HG02588 (cell line): ENCODE data around the gene IFT20.

Source experiments
- ATAC-seq: cut with Tn5 transposase; IDR thresholded peaks from one replicate; pipeline ENCODE4 v1.9.1; 2021; ENCODE audit warnings: mild to moderate bottlenecking, moderate library complexity; ENCODE audit not compliant: unreplicated experiment

IFT20 gene, protein sequence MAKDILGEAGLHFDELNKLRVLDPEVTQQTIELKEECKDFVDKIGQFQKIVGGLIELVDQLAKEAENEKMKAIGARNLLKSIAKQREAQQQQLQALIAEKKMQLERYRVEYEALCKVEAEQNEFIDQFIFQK

DNA sequence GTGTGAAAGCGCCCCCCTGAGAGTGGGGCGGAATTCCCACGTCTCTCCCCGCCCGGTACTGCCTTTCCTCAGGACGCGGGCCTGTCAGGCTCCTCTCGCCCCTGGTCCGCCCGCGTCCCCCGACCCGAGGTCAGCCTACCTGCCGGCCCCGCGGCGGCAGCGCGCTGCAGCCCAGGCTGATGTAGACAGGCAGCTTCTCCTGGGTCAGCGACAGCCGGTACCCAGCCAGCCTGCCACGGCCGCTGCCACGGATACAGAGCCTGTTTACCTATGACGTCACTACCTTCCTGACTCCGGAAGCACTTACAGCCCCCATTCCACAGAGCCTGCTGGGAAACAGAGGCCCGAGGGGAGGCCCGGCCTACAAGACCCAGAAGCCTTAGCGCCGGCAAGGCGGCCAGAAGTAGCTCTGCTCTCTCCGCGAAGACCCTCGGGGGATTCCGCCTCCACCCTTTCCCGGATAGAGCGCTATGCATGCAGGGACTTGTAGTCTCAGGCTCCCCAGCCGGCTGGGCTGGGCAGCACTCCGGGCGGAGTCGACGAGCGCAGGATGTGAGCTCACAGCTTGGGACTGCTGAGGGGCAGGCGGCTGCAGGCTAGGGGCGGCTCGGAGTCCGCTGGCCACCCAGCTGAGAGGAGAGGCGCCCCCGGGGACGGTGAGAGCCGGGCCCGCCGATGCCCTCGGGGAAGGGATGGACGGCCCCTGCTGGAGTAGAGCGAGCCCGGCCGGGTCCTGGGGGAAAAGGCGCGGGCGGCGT is at the start of gene IFT20, which contains the start of gene TNFAIP1:
IFT20 (minus strand) TSS at position 272 of the 758 bp plus-strand sequence. CDS start 3,487 bp downstream, outside the sequence.
TNFAIP1 (plus strand) TSS at position 561 of the 758 bp plus-strand sequence. CDS start 3,761 bp downstream, outside the sequence.
- ATAC-seq, result peak; percentile 94

DNA sequence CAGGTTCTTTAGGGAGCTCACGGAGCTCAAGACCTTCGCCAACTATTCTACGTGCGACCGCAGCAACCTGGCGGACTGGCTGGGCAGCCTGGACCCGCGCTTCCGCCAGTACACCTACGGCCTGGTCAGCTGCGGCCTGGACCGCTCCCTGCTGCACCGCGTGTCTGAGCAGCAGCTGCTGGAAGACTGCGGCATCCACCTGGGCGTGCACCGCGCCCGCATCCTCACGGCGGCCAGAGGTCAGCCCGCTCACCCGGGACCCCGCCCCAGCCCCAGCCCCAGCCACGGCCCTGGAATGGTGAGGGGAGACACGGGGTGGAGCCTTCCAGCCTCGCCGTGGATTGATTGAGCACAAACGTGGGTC is 49.7 kb upstream of the IFT20 start:
- ATAC-seq, result peak; percentile 12

DNA sequence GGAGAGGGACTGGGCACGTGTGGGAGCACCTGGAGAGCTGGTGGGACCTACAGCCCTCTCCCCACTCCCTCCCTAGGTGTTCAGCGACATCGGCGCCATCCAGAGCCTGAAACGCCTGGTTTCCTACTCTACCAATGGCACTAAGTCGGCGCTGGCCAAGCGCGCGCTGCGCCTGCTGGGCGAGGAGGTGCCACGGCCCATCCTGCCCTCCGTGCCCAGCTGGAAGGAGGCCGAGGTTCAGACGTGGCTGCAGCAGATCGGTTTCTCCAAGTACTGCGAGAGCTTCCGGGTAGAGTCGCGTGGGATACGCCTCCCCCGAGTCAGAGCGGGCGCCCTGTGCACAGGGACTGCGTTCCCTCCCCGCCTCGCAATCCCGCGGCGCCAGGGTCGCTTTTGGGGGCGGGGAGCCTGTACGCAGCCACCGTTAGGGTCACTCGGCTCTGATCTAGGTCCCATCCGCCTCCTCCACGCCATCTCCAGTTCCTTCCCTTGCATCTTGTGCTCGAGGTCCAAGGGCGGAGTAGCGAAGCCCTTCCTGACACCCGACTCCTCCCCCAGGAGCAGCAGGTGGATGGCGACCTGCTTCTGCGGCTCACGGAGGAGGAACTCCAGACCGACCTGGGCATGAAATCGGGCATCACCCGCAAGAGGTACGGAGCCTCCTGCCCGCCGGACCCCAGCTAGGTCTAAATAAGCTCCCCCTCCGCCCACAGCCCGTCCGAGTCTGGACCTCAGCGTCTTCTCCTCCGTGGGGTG is 49.2 kb upstream of the IFT20 start:
- ATAC-seq, result peak; percentile 59

DNA sequence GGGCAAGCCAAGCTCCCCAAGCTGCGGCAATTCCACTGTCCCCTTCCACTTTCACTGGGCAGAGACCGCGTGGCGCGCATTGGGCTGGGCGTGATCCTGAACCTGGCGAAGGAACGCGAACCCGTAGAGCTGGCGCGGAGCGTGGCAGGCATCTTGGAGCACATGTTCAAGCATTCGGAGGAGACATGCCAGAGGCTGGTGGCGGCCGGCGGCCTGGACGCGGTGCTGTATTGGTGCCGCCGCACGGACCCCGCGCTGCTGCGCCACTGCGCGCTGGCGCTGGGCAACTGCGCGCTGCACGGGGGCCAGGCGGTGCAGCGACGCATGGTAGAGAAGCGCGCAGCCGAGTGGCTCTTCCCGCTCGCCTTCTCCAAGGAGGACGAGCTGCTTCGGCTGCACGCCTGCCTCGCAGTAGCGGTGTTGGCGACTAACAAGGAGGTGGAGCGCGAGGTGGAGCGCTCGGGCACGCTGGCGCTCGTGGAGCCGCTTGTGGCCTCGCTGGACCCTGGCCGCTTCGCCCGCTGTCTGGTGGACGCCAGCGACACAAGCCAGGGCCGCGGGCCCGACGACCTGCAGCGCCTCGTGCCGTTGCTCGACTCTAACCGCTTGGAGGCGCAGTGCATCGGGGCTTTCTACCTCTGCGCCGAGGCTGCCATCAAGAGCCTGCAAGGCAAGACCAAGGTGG is 46.0 kb upstream of the IFT20 start:
- ATAC-seq, result no peak

DNA sequence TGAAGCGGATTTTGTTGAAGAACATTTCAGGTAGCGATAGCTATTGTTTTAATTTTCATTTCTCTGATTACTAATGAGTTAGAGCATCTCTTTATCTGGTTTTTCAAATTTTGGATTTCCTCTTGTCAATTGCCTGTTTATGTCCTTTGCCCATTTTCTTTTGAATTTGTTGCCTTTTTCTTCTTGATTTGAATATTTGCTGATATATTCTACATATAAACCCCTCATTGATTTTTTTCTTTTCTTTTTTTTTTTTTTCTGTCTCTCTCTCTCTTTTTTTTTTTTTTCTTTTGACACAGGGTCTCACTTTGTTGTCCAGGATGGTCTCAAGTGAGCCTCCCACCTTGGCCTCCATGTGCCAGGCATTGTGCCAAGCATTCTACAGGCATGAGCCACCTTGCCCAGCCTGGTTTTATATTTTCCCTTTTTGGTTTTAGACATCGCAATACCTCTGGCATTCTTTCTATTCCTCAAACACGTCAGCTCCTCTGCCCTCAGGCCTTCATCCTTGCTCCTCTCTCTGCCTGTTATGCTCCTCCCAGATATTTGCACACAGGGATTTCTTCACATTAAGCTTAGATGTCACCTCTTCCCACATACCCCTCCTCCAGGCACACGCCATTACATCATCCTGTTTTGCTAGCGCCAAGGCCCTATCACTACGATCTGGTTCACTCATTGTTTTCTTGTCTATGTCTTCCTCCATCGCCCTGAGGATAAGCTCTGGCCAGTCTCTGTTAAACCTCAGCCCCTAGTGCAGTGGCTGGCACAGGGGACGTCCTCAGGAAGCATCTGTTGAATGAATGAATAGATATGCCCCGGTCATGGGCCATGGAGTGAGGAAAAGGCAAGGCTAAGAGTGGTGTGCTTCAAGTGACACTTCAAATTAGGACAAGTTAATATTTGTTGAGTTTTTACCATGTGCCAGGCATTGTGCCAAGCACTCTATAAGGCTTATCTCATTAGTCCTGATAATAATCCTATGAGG is 44.8 kb upstream of the IFT20 start:
- ATAC-seq, result no peak

DNA sequence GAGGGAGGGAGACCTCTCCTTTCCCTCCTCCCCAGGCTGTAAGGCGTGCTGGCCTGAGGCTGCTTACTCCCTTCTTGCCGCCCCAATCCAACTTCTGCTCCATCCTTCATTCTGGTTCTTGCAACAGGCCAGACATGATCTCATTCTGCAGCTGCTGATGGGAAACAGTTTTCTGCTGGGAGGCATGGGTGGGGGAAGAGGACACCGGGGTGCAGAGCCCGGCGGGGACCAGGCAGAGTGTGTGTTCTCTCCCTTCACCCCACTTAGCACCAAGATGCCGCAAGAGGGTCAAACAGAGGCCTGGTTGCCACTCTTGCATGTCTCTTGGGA is 37.6 kb upstream of the IFT20 start:
- no peak for ATAC-seq

DNA sequence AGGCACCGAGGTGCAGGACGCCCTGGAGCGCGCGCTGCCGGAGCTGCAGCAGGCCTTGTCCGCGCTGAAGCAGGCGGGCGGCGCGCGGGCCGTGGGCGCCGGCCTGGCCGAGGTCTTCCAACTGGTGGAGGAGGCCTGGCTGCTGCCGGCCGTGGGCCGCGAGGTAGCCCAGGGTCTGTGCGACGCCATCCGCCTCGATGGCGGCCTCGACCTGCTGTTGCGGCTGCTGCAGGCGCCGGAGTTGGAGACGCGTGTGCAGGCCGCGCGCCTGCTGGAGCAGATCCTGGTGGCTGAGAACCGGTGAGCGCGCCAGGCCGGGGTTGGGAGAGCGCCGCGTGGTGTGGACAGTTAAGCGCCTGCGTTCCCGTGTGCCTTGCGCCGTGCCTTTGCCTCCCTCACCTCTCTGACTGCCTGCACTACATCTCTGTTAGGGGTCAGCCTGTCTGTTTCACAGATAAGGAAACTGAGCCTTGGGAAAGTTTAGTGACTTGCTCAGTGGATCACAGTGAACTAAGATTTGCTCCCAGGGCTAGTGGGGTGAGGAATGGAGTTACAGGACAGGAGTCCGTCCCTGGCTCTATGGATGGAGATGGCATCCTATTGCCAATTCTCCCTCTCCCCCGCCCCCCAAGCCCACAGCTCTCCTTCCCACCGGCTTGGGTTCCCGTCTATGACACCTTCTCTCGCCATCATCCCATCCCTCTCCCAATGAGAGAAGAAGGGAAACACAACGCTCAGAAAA is 37.1 kb upstream of the IFT20 start:
- peak; percentile 20 for ATAC-seq

DNA sequence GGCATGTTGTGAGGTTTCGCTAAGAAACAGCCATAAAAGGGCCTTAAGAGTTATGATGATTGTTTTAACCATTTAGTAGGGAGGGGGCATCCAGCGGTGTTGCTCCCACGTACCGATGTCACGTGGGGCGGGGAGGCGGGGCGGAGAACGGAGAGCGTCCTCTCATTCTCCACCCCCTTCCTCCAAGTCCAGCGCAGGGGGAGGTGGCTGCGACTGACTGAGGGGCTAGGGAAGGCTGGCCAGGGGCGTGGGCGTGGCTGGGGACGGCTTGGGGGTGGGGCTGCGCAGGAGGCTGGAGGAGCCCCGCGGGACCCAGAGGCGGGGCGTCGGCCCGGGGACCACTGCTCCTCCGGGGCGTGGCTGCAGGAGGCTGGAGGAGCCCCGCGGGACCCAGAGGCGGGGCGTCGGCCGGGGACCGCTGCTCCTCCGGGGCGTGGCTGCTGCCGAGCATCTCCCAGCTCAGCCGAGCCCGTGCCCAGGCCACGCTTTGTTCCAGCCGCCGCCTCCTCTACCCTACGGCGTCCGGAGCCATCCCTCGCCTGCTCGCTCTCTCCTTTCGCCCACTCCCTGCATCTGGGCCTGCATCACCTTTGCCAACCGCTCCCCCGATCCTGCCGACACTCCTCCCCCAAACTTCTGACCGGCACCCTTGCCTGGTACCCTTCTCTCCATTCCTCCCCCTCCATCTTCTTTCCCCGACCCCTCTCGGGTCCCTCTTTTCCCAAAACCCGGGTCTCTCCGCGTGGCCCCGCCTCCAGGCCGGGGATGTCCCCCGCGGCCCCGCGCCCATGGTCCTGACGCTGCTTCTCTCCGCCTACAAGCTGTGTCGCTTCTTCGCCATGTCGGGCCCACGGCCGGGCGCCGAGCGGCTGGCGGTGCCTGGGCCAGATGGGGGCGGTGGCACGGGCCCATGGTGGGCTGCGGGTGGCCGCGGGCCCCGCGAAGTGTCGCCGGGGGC is 36.3 kb upstream of the IFT20 start, which contains the start of gene SARM1:
SARM1 (plus strand) TSS at position 450 of the 958 bp plus-strand sequence; CDS start at position 789, 339 bp downstream.
- ATAC-seq, result peak; percentile 59

DNA sequence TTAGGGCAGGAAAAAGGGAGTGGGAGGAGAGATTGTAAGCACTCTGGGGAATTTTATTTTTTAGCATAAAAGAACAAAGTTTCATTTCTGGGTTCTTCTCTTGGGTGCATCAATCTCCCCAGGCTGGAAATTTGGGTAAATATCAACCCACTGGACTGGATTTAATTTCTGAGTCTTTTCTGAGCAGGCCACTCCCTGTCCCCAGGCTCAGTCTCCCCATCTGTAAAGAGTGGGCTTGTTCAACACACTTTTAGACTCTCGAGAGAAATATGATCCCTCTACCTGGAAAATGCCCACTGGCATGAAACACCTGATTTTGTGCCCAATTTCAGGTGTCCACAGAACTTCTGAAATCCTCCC is 35.5 kb upstream of the IFT20 start:
- no peak for ATAC-seq

DNA sequence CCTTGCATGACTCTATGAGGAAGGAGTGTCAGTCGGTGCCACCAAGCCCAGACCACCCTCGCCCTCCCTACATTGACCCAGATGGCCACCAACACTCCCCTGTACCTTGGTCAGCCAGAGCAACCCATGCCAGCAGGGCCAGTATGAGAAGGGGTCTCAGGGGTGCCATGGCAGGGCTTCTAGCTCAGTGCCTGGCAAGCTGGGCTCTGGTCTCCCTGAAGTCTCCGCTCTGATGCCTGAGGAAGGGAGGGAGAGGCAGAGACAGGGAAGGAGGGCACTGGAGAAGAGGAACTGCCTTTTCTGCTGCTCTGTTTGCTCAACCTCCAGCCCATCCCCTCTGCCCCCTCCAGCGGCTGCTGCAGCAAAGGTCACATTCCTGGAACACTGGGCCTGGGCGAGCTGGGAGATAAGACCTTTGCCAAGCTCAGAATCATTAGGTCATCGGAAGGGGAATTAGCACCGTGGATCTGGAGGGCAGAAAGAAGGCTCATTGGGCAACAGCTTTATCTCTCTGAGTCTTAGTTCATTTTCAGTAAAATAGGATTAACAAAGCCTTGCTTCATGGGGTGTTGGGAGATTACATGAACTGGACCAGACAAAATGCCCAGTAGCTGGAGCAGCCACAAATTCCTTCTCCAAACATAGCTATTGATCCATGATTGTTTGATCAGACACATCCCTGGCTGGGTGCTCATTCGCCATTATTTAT is 34.9 kb upstream of the IFT20 start, which contains the start of gene VTN:
VTN (minus strand) TSS at position 273 of the 709 bp plus-strand sequence; CDS start at position 169, 104 bp downstream.
- no peak for ATAC-seq

DNA sequence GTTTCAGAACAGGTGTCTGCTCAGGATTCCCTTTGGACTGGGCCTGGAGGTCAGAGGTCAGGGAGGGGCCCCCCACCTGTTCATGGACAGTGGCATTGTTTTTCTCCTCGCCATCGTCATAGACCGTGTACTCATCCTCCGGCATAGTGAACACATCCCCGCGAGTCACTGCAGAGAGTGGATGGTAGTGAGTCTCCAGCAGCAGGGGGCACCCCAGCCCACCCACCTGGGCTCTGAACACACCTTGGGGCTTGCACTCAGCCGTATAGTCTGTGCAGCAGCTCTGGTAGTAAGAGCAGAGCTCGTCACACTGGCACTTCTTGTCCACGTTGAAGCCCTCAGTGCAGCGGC is 34.4 kb upstream of the IFT20 start:
- ATAC-seq, result no peak

DNA sequence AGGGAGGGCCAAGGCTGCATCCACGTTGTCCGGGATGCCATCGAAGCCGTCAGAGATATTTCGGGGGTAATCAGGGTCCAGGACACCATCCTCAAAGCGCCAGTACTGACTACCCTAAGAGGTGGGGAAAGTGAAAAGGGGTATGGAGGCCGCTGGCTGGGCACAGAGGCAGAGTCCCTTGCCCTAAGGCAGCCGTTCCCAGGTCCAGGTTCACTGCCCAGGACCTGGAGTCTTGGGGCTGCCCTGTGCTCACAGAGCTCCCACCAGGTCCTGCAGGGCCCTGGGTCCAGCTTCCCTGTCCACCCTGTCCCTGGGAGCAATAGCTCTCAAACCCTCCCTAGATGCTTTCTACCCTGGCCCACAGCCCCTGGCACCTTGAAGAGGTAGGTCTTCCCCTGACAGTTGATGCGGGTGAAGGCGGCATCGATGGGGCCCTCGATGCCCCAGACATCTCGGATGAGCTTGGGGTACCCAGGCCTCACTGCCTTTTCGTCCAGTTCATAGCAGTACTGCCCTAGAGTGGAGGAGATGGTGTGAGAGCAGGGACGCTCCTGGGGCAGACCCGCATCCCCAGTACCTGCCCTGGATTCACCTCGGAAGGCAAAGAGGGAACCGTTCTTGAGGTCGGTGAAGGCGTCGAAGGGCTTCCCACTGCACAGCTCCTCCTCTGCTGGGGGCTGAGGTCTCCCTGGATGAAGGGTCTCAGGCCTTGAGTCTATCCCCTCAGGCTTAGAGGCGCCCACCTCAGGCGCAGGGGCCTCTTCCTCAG is 33.8 kb upstream of the IFT20 start:
- ATAC-seq, result no peak

DNA sequence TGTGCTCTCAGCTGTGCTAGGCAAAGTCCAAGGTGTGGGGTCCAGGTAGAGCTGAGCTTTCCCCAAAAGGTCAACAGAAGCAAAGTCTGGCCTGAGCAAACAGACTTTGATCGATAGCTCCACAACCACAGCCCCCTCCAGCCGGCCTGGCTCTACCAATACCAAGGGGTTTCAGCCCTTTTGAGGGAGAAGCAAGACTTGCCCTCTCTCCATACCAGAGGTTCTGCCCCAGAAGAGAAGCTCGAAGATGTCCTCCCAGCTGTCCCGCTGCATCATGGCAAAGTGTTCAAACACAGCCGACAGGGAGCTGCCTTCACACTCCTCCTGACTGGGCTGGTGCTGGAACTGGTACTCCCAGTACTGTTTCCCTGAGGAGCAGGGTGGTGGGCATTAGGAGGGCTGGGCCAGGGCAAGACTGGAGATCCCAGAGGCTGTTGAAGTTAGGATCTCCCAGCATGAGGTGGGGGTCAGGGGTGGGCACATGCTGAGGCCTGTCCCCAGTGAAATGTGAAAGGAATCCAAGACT is 33.1 kb upstream of the IFT20 start:
- no peak for ATAC-seq

DNA sequence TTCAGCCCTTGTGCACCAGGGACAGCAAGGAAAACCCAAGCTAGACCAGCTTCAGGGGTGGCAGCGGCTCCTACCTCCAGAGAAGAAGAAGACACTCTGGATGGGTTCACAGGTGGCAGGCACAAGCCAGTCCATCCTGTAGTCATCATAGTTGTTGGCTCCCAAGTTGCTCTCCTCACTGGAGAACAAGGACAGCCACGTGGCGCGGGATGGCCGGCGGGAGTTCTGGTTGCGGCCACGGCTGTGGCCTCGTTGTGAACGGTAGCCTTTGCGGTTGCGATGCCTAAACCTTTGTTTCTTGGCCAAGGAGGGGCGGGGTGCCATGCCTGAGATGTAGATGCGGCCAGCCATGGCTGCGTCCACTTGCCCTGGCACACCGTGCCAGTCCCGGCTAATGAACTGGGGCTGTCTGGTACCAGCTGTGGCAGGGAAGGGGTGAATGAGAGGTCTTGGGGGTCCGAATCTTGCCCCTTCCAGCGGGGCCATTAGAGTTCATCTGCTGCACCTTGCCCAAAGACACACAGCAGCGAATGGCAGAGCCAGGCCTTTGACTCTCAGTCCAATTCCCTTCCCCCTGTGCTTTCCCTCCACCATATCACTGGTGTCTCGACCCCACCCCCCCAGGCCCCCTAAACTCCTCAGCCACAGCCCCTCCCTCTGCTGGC is 32.5 kb upstream of the IFT20 start:
- no peak for ATAC-seq

DNA sequence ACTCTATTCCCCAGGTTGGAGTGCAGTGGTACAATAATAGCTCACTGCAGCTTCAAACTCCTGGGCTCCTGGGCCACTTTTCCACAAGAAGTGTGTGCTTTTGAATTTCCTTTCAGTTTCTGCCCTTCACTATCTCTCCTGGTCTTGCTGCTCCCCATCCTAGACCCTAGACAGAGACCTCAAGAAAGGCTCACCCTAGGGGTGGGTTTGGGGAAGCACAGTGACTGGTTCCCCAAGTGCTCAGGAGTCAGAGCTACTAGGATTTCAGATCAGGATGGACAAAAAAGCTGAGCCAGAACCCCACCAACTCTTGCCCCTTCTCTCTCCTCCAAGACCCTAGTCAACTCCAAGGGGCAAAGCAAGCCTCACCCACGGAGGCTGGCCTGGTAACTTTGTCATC is 31.3 kb upstream of the IFT20 start:
- ATAC-seq, result no peak

DNA sequence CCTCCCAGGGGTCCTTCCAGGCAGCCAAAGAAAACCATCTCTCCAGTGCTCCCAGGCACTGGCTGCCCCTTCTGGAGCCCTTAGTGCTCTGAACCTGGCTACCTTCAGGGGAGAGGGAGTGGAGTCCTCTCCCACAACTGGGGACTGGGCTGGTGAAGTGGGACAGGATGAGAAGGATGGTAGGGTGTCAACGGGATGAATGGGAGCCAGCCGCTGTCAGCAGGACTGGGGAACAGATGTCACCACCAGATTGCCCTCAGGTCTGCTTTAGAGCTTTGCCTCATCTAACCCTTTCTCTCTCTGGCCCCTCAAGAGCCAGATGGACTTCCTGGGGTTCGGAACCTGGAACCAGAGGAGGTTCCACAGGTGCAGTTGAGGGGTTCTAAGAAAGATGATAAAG is 30.2 kb upstream of the IFT20 start:
- no peak for ATAC-seq
